HL-60 (cell line): ENCODE measurements around the gene TAAR9.

Experiments
- CTCF ChIP-seq: IDR thresholded peaks from one replicate; pipeline ENCODE4 v1.5.1; 2011; ENCODE audit warnings: low read length, control low read depth, inconsistent platforms; ENCODE audit not compliant: insufficient read depth
- POLR2AphosphoS5 ChIP-seq: IDR thresholded peaks from 2 replicates; pipeline ENCODE4 v1.6.1; 2012; ENCODE audit warnings: low read depth
- REST ChIP-seq: IDR thresholded peaks from 2 replicates; pipeline ENCODE4 v1.6.1; 2012; ENCODE audit warnings: low read depth; ENCODE audit not compliant: insufficient replicate concordance

GRCh38 chr6:132495604-132496079 lies 42.4 kb upstream of the TAAR9 start:
- TF ChIP-seq POLR2AphosphoS5, result no peak
- TF ChIP-seq CTCF, result no peak
- TF ChIP-seq REST, result no peak
